Ovary (tissue), 9 donors: ENCODE measurements around the gene SYT17. TPM values are rescaled to one million over a fixed set of nuclear protein-coding genes. Genes with fewer than 3 reads are reported as not detected.

Experiments used
- DNase-seq, 5 donors: peaks; one replicate each; pipeline ENCODE4 v3.0.0-alpha.2; 2019 to 2020
- H3K27ac ChIP-seq, 2 donors: fragments of 200-600 bp; one replicate each; pipeline versions ENCODE4 v1.5.1 to v1.8.0; 2019 to 2022
- H3K27me3 ChIP-seq: fragments of 200-600 bp; one replicate; pipeline ENCODE4 v1.8.0; 2022
- H3K36me3 ChIP-seq: fragments of 200-600 bp; sonication (generic); one replicate; pipeline ENCODE4 v1.5.1; 2019
- H3K4me1 ChIP-seq: one replicate; pipeline ENCODE4 v1.8.1; 2013; ENCODE audit warnings: mild to moderate bottlenecking, moderate library complexity; ENCODE audit not compliant: insufficient read depth
- H3K4me3 ChIP-seq: fragments of 200-600 bp; sonication (generic); one replicate; pipeline ENCODE4 v1.5.1; 2017
- H3K9me3 ChIP-seq, 2 donors: fragments of 200-600 bp in 1 of 2; sonication (generic) in 1 of 2; one replicate each; pipeline versions ENCODE4 v1.5.1 to v1.8.1; 2013 to 2019; ENCODE audit warnings: mild to moderate bottlenecking in 1 of 2, moderate library complexity in 1 of 2
- EP300 ChIP-seq: sonication (generic); formaldehyde crosslinking; IDR thresholded peaks from one replicate; pipeline ENCODE4 v1.6.1; 2017; ENCODE audit warnings: antibody characterized with exemption
- POLR2A ChIP-seq: fragments of 450-650 bp; IDR thresholded peaks from one replicate; pipeline ENCODE4 v1.6.1; 2017; ENCODE audit warnings: antibody characterized with exemption, mild to moderate bottlenecking, moderate library complexity
- WGBS, 3 donors: extraction: QIAGEN DNeasy Blood & Tissue Kit in 1 of 3; methylation state at CpG; one replicate each; pipeline versions ENCODE4 v1.1.5 to v1.1.7; 2013 to 2017; 5-methylcytosine and 5-hydroxymethylcytosine counted together
- intact Hi-C, 4 donors: fragments of 100-400 bp; cut with DNase I; formaldehyde crosslinking; loops; one replicate each; pipeline versions ENCODE4 v1.11.0 to v1.15.1; 2022 to 2023
- polyA plus RNA-seq, 2 donors: library from polyadenylated mRNA; stranded (reverse); fragments of 200-250 nt in 1 of 2; fragments of 350-450 nt in 1 of 2; fragmentation: Illumina TruSeq in 1 of 2; extraction: RNeasy Lipid Tissue Mini Kit (QIAGEN cat#74804) in 1 of 2; gene quantifications; one replicate each; pipeline ENCODE4 v1.2.3, GENCODE V29; 2013 to 2014
- total RNA-seq, 7 donors: library from RNA; depleted of rRNA in 2 of 7; stranded (reverse); fragments of >200 nt in 2 of 7; fragmentation: NEBNext Ultra II Directional in 3 of 7; extraction: Animal tissue kit (Norgen Biotek cat#: 25700) in 3 of 7; gene quantifications; one replicate each; pipeline versions ENCODE4 v1.1.0 to v1.2.4, GENCODE V29; 2016 to 2023
- TF ChIP-seq, protein P1 (sequence below), 3 donors: fragments of 450-650 bp in 2 of 3; fragments of 200-600 bp in 1 of 3; IDR thresholded peaks; one replicate each; pipeline versions ENCODE4 v1.5.1 to v1.8.0; 2016 to 2022; ENCODE audit warnings: antibody characterized with exemption in 3 of 3, mild to moderate bottlenecking in 1 of 3
- donor health status: DM: no; HTN: no; CAD: no; lungs with moderate emphysema.
- donor health status: DM: no; HTN: no; CAD: no.
- donor health status: Bipolar disorder and iron deficiency.
- donor health status: DM: yes; HTN: yes; CAD: no.
- donor health status: DM: no; HTN: no; CAD: no.
- donor health status: DM: yes; HTN: yes; CAD: no.

Gene SYT17
- total and polyA plus RNA-seq, 9 donors: 0.36 to 1.5 (median 0.82) TPM

DNA sequence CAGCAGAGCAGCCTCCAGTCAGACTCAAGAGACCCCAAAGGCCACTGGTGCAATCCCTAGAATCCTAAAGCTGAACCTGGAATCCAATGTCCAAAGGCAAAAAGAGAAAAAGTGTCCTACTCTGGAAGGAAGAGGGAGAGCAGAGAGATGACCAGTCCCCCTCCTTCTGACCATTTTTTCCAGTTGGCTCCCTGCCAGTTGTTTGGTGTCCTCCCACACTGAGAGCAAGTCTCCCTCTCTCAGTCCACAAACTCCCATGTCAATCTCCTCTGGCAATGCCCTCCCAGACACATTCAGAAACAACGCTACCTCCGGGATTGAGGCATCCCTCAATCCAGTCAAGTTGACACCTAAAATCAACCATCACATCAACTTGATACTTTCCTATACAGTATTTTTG is 113.2 kb downstream of the SYT17 start:
- Histone ChIP-seq H3K4me3 (no peak overlapping the region), H3K36me3 (no peaks in the 10 kb centered on the region), H3K9me3 (no peaks in the 10 kb centered on the region), H3K27me3 (no peaks in the 10 kb centered on the region), H3K27ac (no peak overlapping the region), H3K4me1 (no peaks in the 10 kb centered on the region)
- TF ChIP-seq POLR2A: no peak
- no peak for DNase-seq
- intact Hi-C loops: no loop called here
- WGBS, 3 donors: 6 to 13% (median 11%) methylated on average over 2 of the region's 2 CpGs

DNA sequence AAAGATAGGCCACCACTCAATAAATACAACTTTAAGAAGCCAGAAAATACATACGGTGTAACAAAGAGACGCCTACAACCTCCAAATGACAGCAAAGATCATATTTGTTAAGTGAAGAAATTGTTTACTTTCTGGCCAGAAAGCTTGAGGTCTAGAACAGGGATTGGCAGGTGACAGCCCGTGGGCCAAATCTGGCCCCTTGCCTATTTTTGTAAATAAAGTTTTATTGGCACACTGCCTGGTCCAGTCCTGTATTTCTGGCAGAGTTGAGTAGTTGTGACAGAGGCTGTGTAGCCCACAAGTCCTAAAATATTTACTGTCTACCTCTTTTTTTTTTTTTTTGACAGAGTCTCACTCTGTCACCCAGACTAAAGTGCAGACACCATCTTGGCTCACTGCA is 114.1 kb downstream of the SYT17 start:
- Histone ChIP-seq H3K4me3 (no peak overlapping the region), H3K4me1 (no peaks in the 10 kb centered on the region), H3K36me3 (no peaks in the 10 kb centered on the region), H3K9me3 (no peaks in the 10 kb centered on the region), H3K27ac (no peak overlapping the region), H3K27me3 (no peaks in the 10 kb centered on the region)
- DNase-seq: no peak
- WGBS, 3 donors: 71 to 74% (median 73%) methylated on average over 3 of the region's 3 CpGs
- intact Hi-C loops: no loop called here
- TF ChIP-seq, protein P1, sequence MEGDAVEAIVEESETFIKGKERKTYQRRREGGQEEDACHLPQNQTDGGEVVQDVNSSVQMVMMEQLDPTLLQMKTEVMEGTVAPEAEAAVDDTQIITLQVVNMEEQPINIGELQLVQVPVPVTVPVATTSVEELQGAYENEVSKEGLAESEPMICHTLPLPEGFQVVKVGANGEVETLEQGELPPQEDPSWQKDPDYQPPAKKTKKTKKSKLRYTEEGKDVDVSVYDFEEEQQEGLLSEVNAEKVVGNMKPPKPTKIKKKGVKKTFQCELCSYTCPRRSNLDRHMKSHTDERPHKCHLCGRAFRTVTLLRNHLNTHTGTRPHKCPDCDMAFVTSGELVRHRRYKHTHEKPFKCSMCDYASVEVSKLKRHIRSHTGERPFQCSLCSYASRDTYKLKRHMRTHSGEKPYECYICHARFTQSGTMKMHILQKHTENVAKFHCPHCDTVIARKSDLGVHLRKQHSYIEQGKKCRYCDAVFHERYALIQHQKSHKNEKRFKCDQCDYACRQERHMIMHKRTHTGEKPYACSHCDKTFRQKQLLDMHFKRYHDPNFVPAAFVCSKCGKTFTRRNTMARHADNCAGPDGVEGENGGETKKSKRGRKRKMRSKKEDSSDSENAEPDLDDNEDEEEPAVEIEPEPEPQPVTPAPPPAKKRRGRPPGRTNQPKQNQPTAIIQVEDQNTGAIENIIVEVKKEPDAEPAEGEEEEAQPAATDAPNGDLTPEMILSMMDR (IDR thresholded peaks at IDR 0.05): no peak
- TF ChIP-seq POLR2A: no peak
- no peak for TF ChIP-seq EP300

DNA sequence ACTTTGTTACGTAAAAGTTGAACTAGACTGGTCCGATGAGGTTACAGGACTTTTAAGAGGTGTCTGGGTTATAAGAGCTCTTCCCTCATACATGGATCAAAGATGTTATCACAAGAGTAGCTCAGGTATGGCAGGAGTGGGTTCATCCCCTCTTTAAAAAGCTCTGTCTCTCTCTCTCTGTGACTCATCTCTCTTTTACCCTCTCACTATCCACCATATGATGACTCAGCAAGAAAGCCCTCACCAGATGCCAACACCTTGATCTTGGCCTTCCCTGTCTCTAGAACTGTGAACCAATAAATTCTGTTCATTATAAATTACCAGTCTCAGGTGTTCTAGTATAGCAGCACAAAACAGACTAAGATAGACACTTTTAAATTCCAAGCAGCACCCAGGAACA is 115.6 kb downstream of the SYT17 start:
- Histone ChIP-seq H3K9me3 (no peaks in the 10 kb centered on the region), H3K4me1 (no peaks in the 10 kb centered on the region), H3K4me3 (no peak overlapping the region), H3K27me3 (no peaks in the 10 kb centered on the region), H3K27ac (no peak overlapping the region), H3K36me3 (no peaks in the 10 kb centered on the region)
- intact Hi-C loops: no loop called here
- 72 to 75% (median 74%) methylated on average over 2 of the region's 2 CpGs for WGBS, 3 donors
- DNase-seq: no peak
- TF ChIP-seq EP300: no peak
- no peak for TF ChIP-seq POLR2A
- TF ChIP-seq, protein P1 (IDR thresholded peaks at IDR 0.05): no peak

DNA sequence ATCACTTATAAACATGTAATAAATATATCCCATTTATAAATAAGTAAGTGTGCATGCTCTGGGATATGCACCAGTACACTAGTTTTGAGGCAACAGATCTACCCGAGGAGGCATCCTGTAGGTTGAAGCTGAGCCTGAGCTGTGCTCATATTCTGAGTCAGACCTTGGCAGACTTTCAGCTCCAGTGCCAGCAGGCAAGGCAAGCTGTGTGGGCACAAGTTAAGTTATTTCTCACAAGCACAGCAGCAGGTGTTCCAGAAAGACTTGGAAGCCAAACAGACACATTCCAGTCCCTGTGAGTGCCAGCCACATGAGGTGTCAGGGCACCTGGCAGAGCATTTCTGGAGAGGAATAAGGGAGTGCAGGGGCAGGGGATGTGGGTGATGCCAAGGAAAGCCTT is 116.2 kb downstream of the SYT17 start:
- intact Hi-C loops: no loop called here
- Histone ChIP-seq H3K4me3 (no peak overlapping the region), H3K36me3 (no peaks in the 10 kb centered on the region), H3K4me1 (no peaks in the 10 kb centered on the region), H3K9me3 (no peaks in the 10 kb centered on the region), H3K27me3 (no peaks in the 10 kb centered on the region), H3K27ac (no peak overlapping the region)
- no peak for DNase-seq
- WGBS, 3 donors: 52 to 53% (median 52%) methylated on average over 1 of the region's 1 CpG
- TF ChIP-seq POLR2A (no peak), EP300 (no peak)
- TF ChIP-seq, protein P1 (IDR thresholded peaks at IDR 0.05): no peak

GRCh38 chr16:19285431-19285830 is 117.4 kb downstream of the SYT17 start, which contains the start of gene CLEC19A:
CLEC19A (plus strand) TSS chr16:19285731; CDS start chr16:19285852, 121 bp downstream.
- Histone ChIP-seq H3K36me3 (no peaks in the 10 kb centered on the region), H3K27ac (no peak within 1 kb of the TSS), H3K9me3 (no peaks in the 10 kb centered on the region), H3K4me3 (no peak within 1 kb of the TSS), H3K4me1 (no peaks in the 10 kb centered on the region), H3K27me3 (no peaks in the 10 kb centered on the region)
- TF ChIP-seq POLR2A (no peak), EP300 (no peak)
- TF ChIP-seq, protein P1 (IDR thresholded peaks at IDR 0.05): no peak
- DNase-seq: no peak
- intact Hi-C loops: no loop called here
- WGBS, 3 donors: 59 to 74% (median 63%) methylated on average over 2 of the region's 2 CpGs
